Measurements from ENCODE around the gene HIPK2.
"Not testable (repeated sequence)": the region's sequence is repeated elsewhere in the genome, so short reads cannot be mapped to it uniquely, and the experiment has no call there.

HIPK2 gene

DNA sequence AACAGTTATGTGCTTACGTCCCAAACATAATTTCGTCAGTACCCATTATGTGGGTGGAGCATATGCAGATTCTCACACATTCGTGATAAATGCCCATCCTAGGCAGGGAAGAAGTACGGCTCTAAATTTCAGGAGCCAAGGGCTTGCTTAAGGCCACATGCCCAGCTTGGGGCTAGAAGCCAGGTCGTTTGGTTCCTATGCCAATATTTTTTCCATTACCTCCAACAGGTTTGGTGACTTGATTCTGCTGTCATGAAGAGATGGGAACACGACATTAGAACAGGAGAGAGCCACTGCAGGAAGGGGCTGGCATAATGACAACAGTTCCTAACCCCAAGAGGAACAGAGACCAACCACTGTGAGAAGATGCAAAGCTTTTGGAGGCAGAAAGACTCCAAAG is 85.1 kb downstream of the HIPK2 start:
- no peak for DNase-seq

DNA sequence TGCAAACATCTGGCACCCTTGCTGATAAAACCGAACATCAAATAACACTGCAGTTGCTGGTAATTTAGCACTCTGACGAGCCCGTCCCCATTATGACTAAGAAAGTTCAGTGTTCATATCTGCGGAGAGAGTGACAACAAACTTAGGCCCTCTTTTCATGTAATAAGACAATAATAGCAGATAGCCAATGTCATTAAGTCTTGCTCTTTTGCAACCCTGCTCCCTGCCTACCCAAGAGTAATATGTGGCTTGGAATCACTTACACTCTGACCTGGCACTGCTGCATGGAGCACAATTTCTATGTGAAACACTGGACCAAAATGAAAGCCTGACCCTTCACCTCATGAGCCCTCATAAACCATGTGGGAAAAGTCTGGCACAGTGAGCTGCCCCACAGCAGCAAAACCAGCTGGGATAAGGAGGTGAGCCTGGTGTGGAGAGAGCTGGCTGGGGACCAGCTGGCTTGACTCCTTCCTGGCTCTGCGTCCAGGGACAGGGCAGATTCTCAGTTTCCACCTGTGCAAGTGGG is 86.5 kb downstream of the HIPK2 start:
- no peak for DNase-seq

DNA sequence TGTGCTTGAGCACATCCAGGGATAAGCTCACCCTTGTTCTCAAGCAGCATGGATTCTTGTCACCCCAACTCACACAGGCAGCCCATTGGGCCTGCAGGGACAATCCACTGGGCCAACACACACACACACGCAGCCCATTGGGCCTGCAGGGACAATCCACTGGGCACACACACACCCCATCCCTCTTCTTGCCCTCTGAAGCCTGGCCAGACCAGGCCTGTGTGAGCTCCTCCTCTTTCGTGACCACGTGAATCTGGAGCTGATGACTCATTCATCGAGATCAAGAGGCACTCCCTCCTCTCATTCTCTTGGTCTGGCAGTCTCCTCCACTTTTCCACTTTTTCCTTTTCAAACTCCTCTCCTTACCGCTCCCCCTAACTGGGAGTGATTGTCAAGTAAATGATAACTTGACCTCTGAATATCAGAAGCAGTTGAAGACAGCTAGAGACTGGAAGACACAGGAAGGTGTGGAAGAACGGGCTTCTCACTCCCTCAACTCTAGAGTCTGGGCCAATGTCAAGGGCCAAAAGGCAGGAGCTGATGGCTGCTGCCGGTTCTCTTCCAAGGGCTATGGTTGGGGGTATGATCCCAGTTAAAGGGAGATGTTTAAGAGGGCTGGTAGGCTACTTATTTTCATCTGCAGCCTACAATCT is 89.7 kb downstream of the HIPK2 start:
- no peak for DNase-seq

DNA sequence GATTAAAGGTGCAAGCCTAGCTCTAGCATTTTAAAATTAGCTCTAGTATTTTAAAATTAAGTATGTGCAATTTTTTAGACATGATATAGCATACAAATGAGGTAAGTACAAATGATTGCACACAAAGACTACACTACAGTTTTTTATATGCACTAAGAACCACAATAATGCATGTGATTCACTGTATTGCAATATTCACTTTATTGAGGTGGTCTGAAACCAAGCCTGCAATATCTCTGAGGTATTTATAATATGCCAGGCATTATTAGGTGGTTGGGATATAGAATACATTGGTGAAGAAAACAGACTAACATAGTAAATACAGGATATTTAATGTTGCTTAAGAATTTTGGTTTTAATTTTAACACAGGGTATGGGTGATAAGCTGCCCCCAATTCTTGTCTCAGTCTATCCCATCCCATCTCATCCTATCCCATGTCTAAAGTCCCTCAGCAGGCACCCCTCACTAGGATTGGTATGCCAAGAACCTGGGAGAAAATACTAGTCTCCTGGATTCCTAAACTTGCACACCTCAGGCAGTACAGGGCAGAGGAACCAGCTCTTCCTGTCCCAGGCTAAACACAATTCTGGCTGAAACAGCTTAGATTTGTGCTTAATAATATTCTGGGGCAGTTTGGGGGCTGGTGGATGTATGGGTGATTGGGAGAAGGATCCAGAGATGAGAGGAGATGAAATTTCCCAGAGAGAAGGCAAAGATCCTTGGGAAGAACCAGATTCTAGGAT is 90.4 kb downstream of the HIPK2 start:
- no peak for DNase-seq

DNA sequence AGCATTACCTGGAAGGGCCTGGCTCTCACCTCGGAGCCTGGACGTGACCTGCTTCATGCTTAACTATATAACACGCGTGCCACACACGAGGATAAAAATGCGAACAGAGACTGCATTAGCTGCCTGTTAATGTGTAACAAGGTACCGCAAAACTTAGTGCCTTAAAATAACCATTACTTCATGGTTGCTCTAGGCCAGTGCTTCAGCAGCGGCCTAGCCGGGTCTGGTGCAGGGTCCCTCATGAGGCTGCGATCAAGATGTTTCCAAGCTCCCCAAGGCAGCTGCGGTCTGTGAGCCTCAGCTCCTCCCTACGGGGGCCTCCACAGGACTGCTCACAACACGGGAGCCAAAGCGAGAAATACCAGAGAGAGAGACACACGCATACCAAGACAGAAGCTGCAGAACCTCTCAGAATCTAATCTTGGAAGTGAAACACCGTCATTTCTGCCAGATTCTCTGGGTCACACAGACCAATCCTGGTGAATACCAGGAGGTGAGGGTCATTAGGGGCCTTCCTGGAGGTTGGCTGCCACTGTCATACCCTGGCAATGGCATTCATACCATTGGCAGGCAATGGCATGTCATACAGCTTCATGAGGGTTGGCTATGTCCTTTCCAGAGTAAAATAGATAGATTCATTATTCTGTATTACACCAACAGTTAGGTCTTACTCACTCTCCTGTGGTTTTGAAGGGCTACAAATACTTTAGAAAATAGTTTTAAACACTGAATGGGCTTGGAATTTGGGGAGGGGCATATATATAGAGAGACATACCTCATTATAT is 94.5 kb downstream of the HIPK2 start:
- DNase-seq, result peak; percentile 37

DNA sequence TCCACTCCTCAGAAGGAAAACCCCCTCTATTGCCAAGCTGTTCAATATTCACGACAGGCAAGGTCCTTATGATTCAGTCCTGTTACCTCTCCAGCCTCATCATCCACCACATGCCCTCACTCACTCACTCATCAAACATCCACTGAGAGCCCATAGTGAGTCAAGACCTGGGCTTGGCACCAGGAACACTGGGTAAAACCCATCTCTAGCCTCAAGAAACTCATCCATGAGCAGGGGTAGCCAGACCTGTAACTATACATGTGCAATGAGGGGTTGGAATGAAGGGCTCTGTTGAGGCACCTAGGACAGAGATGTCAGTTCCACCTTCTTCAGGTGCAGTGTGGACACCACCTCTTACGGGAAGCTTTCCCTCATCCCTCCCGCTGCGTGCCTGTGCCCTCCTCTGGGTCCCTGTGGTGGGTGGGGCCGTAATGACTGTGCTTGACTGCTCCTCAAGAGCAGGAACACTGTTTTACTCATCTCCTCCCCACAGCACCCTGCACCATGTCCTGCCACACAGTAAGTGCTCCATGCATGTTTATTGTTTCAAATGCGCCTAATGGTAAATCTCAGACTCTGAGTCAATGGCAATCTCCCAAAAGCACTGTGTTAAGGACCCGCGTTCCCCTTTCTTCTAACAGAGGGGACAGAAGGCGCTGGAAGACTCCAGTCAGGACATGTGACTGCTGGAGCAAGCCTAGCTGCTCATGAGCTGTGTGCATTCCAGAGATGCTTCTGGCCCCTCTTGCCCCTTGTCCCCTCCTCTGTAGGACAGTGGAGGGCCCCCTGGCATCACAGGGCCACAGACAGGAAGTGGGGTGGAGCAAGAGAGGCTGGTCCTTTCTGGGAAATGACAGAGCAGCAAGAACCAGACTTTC is 95.4 kb downstream of the HIPK2 start:
- DNase-seq, result peak; percentile 80

DNA sequence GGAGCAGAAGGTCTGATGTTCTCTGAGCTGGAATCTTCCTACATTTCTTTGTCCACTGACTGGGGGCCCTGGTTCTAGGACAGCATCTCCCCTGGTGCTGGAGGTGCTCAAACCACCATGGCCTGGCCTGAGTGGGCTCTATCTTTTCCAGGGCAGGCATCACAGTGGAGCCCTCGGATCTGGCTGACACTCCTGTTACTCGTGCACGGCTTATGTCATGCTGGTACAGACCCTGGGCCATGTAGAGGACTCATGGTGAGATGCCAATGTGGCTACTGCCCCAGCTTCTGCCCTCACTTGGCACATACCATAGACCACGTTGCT is 96.0 kb downstream of the HIPK2 start:
- no peak for DNase-seq

DNA sequence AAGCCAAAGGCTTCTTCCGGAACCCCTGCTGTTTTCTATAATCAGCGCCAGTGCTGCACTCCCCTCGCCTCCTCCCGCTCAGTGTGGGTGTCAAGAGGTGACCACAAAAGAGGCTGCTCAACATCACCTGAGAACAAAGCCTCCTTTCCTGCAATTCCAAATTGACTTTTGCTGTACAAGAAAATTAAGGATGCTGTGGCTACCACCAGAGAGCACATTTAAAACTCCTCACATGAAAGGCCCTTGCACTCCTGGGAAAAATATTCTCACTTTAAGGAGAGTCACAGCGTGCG is 96.4 kb downstream of the HIPK2 start:
- no peak for DNase-seq

DNA sequence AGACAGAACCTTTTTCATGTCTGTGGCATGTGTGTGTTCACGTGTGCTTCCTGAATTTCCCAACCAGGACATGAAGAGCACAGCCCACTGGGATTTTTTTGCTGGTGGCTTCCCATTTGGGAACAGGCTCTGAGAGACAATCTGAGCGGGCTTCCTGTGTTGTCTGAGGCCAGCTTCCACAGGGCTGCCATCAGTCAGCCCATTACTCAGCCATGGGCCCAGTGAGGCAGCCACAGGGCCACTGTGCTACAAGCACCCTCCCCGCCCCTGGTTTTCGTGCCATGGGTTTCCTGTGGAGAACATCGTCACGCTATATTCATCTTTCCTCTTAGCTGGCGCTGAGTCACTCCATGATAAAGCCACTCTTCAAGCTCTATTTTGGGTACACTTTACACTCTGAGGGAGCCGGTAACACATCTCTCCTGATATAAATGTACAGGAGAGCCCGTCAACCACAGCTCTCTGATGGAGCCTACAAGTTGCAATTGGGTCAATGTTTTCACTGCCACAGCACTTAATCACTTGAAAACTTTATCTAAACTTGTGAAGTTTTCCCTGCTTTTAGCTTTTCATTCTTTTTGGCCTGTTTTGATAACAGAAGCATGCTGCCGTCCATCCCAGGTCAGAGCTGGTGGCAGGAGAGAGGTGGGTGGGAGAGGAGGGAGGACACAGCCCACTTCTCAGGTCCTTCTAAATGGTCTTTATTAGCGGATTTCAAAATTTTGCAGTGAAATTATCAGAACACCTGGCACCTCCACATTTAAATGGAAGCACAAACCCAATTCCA is 96.9 kb downstream of the HIPK2 start:
- DNase-seq, result peak; percentile 93

DNA sequence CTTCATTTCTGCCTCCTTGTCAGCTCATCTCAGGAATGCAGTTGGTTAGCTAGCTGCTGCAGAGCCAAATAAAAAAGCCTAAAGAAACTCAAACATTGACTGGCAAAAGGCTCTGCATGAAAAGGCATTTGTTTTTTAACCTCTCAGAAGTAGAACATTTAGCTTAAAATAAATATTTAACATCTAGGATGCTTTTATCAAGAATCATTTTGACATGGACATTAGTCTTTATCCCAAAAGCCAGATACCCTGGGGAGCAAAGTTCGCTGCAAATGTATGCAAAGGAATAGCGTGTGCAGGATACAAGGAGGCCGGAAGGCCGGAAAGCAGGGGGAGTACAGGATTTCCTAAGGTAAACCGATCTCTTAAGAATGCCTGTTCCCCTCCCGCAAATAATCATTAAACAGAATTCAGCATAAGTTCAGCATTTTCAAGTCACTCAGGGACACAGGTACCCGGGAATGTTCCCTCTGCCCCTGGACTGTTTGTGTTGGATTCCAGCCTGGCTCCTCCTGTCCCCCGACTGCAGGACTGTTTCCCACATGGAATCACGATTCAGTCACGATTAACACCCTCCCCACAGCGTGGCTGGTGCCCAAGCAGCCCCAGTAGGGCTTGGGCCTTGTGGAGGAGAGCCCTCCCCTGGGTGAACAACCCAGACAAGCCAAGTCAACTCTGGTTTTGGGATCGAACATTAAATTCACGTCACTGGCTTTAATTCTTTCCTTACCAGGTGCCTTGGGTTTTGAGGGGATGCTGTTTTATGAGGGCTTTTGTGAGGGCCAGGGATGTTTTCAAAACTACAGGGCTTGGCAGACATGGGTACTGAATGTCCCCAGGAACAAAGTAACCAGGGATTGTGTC is 97.8 kb downstream of the HIPK2 start:
- no peak for DNase-seq

DNA sequence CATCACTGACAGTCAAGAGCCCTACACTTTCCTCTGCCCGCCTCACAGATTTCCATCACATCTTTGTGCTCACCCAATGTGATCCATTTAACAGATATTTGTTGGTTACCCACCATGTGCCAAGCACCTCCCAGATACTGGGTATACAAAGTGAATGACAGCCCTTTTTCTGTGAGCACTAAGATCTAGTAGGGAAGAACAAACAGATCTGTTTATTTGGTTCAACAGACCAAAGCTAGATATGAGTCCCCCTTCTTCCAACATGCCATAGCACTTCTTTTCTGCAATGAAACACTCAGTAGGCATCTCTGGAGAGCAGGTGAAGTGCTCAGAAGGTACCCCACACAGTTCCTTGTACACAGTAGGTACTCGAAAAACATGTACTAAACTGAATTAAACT is 101.4 kb downstream of the HIPK2 start:
- DNase-seq, result no peak

DNA sequence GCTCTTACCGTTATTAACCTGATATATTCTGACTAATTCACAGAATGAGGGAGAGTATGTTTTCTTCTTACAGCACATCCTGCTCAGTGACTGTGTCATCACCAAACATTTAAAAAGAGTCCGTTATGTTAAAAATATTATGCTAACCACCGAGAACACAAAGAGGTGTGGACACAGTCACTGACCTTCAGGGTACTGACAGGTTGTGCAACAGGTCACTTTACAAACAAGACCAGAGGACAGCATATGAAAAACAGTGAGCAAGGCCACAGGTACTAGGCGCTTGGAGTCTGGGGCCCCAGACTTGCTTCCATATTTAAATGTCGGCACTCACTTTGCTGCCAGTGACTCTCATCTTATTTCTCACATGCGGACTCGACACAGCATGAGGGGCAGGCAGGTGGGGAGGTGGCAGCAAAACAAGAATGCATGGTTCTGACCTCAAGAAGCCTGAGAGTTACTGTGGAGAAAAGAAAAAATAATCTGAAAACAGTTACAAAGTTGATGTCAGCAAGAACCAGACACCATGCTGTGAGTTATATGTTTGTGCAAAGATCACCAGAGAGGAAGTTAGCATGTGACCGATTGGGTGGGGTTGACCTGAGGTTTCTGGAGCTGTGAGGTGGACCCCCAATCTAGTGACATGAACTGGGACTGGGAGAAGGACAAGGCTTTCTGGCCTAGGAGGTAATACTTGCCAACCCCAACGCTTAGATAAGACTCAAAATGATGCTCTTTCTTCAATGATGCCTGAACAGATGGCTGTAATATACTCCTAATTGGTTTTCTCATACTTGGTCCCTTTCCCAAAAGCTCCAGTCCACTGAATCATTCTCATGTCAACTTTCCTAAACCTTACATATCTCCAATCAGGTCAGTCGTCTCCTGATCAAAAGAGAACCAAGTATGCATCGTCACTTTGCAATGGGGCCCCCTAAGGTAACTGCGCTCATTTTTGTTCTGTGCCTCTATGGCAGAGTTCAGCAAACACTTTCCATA is 102.4 kb downstream of the HIPK2 start:
- DNase-seq, result no peak

DNA sequence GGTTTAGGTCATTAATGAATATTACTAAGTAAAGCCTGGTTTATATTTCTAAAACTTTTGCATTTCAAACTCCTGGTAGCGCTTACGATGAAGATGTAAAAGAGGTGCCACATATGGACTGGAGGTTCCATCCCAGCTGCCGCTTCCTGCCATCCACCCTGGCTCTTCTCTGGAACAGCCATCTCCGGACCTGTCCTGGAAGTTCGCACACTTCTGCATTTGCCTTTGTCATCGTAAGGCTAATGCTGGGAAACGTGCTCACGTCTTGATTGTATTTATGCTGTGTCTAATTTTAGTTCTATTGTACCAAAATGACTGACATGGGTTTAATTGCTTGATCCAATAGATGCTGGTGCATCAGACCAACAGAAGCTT is 103.1 kb downstream of the HIPK2 start:
- no peak for DNase-seq

DNA sequence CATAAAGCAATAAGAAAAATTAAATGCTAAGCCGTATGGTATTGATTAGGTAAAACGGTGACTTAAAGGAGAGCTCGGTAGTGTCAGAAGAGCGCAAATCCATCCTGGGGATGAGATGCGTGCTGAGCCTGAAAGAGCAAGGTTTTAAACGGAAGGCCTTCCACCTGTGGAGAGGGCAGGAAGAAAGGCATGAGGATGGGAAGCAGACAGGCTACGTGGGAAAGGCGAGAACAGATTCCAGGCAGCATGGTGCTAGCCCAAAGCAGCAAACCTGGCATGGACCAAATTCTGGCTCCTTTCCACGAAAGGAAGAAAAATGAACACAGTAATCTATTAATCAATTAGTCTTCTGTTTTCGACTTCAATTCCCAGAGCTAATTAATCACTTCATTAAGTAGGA is 103.5 kb downstream of the HIPK2 start:
- DNase-seq, result no peak

DNA sequence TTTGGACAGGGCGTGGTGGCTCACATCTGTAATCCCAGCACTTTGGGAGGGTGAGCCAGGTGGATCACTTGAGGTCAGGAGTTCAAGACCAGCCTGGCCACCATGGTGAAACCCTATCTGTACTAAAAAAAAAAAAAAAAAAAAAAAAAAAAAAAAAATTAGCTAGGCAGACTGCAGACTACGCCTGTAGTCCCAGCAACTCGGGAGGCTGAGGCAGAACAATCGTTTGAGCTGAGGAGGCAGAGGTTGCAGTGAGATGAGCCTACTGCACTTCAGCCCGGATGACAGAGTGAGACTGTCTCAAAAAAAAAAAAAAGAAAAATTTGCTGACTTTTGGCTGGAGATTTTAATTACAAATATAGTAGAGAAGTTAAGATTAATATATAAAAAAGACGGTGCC is 104.0 kb downstream of the HIPK2 start:
- no peak for DNase-seq

DNA sequence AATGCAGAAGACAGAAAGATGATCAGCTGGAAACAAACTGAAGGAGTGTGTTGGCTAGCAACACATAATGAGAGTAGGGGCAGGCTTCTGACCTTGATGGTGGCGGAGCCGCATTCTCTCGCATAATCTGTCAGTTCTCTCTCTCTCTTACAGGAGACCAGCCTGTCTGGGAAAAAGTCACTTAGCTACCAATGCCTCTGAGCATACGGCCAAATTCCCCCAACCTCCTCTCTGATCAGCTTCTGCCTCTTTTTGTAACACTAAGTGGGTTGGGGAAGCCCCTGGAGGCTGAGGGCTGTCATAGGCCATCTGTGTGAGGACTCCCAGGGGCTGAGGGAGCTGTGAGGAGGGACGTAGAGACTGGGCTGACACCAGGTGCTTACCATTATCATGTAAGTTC is 104.6 kb downstream of the HIPK2 start:
- DNase-seq, result peak; percentile 69

DNA sequence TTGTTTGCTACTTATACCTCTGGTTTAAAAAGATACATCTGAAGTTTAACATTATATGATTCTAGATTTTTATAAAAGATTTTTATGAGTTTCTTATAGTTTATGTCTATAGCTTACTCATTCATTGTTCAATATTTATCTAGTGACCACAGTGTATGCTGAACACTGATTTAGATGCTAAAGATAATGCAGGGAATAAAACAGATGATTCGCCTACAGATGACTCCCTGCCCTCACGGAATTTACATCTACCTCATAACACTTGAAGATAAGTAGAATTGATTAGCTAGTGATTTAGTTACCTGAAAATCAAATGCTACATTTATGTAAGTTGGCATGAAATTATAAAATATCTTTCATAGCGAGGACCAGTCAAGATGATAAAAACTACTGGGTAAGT is 105.8 kb downstream of the HIPK2 start:
- DNase-seq, result no peak

DNA sequence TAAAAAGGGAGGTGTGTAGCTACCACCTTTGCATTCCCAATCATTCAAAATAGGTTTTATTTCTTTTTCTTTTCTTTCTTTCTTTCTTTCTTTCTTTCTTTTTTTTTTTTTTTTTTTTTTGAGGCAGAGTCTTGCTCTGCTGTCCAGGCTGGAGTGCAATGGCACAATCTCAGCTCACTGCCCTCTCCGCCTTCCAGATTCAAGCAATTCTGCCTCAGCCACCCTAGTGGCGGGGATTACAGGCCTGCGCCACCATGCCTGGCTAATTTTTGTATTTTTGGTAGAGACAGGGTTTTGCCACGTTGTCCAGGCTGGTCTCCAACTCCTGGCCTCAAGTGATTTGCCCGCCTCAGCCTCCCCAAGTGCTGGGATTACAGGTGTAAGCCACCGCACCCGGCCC is 107.1 kb downstream of the HIPK2 start:
- DNase-seq, result not testable (repeated sequence)

DNA sequence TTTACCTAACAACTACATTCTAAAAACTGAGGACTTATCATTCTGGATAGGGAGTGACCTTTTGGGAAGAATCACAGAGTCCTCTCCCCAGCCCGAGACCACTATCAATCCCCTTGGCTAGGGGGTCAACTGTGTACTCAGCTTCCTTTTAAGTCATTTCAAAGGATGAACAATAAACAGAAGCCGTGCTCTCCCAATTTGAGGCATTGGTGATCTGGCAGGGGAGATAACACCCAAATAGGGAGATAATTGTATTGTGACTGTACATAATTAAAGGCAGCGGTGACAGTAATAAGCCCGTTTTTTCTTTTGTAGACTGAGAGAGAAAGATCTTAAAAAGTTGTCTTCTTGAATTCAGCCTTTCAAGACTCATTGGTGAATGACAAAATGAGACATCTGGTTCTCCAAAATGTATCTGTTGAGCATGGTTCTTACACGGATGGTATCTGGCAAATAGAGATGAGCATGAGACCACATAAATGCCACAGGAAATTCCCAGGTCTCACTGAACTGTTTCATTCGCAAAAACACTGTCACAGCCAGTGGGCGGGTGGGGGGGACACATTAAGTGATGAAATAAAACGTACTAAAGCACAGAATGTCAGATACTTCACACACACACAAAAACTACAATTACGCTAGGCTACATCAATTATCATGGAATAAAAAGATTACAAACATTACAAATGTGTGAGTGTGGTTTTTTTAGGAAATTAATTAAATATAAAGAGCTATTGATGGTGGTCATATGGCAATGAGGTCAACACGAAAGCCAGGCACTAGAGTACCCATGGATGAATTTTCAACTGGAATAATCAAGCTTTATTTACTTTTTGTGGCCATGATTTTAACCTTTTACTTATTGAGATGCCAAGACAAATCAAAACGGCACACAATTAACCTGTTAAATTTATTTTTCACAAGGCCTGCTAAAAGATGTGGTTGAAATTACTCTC is 108.4 kb downstream of the HIPK2 start:
- no peak for DNase-seq

All from stimulated activated CD4-positive, alpha-beta T cell treated with anti-CD3 and anti-CD28 coated beads, Interleukin-1b, Interleukin-23, amount 100 ng/mL, for 48 hours (primary cell).